ENCODE results near the gene SLC22A16.

The SLC22A16 gene

GRCh38 chr6:110447761-110448160 is 28.7 kb downstream of the SLC22A16 start:
- TF ChIP-seq CTCF (IDR thresholded peaks at IDR 0.05; ENCODE audit: poor library complexity, severe bottlenecking) = no peak
- H3K36me3 ChIP-seq (ENCODE audit: low read depth) = no peaks in the 10 kb centered on the region
- H3K9me3 ChIP-seq (ENCODE audit: severe bottlenecking) = no peaks in the 10 kb centered on the region
- no peak for ATAC-seq (ENCODE audit: low read depth)
- no peak overlapping the region for H3K27ac ChIP-seq (ENCODE audit: poor library complexity, severe bottlenecking)
- no peaks in the 10 kb centered on the region for H3K27me3 ChIP-seq (ENCODE audit: insufficient read depth, poor library complexity, severe bottlenecking)
- no peak for DNase-seq (ENCODE audit: low spot score)
- H3K4me3 ChIP-seq (ENCODE audit: severe bottlenecking) = no peak overlapping the region
- peaks cover 11% of the 10 kb centered on the region for H3K4me1 ChIP-seq (ENCODE audit: insufficient read depth, poor library complexity, severe bottlenecking)

GRCh38 chr6:110446405-110446804 is 30.0 kb downstream of the SLC22A16 start:
- no peak overlapping the region for H3K27ac ChIP-seq (ENCODE audit: poor library complexity, severe bottlenecking)
- TF ChIP-seq CTCF (IDR thresholded peaks at IDR 0.05; ENCODE audit: poor library complexity, severe bottlenecking) = no peak
- ATAC-seq (ENCODE audit: low read depth) = peak; percentile 82
- H3K27me3 ChIP-seq (ENCODE audit: insufficient read depth, poor library complexity, severe bottlenecking) = no peaks in the 10 kb centered on the region
- no peak for DNase-seq (ENCODE audit: low spot score)
- H3K36me3 ChIP-seq (ENCODE audit: low read depth) = no peaks in the 10 kb centered on the region
- peaks cover 11% of the 10 kb centered on the region for H3K4me1 ChIP-seq (ENCODE audit: insufficient read depth, poor library complexity, severe bottlenecking)
- no peak overlapping the region for H3K4me3 ChIP-seq (ENCODE audit: severe bottlenecking)
- no peaks in the 10 kb centered on the region for H3K9me3 ChIP-seq (ENCODE audit: severe bottlenecking)

- Histone ChIP-seq H3K36me3 (ENCODE audit: low read depth) (no peaks in the 10 kb centered on the region), H3K4me3 (ENCODE audit: severe bottlenecking) (no peak overlapping the region), H3K27me3 (ENCODE audit: insufficient read depth, poor library complexity, severe bottlenecking) (no peaks in the 10 kb centered on the region), H3K4me1 (ENCODE audit: insufficient read depth, poor library complexity, severe bottlenecking) (no peaks in the 10 kb centered on the region), H3K9me3 (ENCODE audit: severe bottlenecking) (no peaks in the 10 kb centered on the region), H3K27ac (ENCODE audit: poor library complexity, severe bottlenecking) (no peak overlapping the region)
- DNase-seq (ENCODE audit: low spot score) (no peak), ATAC-seq (ENCODE audit: low read depth) (no peak)
- TF ChIP-seq CTCF (IDR thresholded peaks at IDR 0.05; ENCODE audit: poor library complexity, severe bottlenecking) = no peak
Observed at GRCh38 chr6:110440026-110440425, 36.4 kb downstream of the SLC22A16 start.

- no peak for ATAC-seq (ENCODE audit: low read depth)
- no peaks in the 10 kb centered on the region for H3K36me3 ChIP-seq (ENCODE audit: low read depth)
- no peak for TF ChIP-seq CTCF (IDR thresholded peaks at IDR 0.05; ENCODE audit: poor library complexity, severe bottlenecking)
- no peak for DNase-seq (ENCODE audit: low spot score)
- no peak overlapping the region for H3K4me3 ChIP-seq (ENCODE audit: severe bottlenecking)
- no peaks in the 10 kb centered on the region for H3K4me1 ChIP-seq (ENCODE audit: insufficient read depth, poor library complexity, severe bottlenecking)
- no peak overlapping the region for H3K27ac ChIP-seq (ENCODE audit: poor library complexity, severe bottlenecking)
- no peaks in the 10 kb centered on the region for H3K27me3 ChIP-seq (ENCODE audit: insufficient read depth, poor library complexity, severe bottlenecking)
- H3K9me3 ChIP-seq (ENCODE audit: severe bottlenecking) = no peaks in the 10 kb centered on the region
Observed at GRCh38 chr6:110439356-110439755, 37.1 kb downstream of the SLC22A16 start.

GRCh38 chr6:110434961-110435602 is 41.3 kb downstream of the SLC22A16 start:
- no peak overlapping the region for H3K27ac ChIP-seq (ENCODE audit: poor library complexity, severe bottlenecking)
- H3K36me3 ChIP-seq (ENCODE audit: low read depth) = no peaks in the 10 kb centered on the region
- no peaks in the 10 kb centered on the region for H3K4me1 ChIP-seq (ENCODE audit: insufficient read depth, poor library complexity, severe bottlenecking)
- no peaks in the 10 kb centered on the region for H3K9me3 ChIP-seq (ENCODE audit: severe bottlenecking)
- no peak for ATAC-seq (ENCODE audit: low read depth)
- no peak for TF ChIP-seq CTCF (IDR thresholded peaks at IDR 0.05; ENCODE audit: poor library complexity, severe bottlenecking)
- no peaks in the 10 kb centered on the region for H3K27me3 ChIP-seq (ENCODE audit: insufficient read depth, poor library complexity, severe bottlenecking)
- DNase-seq (ENCODE audit: low spot score) = no peak
- no peak overlapping the region for H3K4me3 ChIP-seq (ENCODE audit: severe bottlenecking)
